Fibroblast of skin of back (primary cell): Measurements from ENCODE around the gene DLG2. TPM values are rescaled to one million over a fixed set of nuclear protein-coding genes. Genes with fewer than 3 reads are reported as not detected.
A peak's percentile ranks its signal among the peaks of the same experiment; 100 is the strongest.
"Not testable (repeated sequence)": the region's sequence is repeated elsewhere in the genome, so short reads cannot be mapped to it uniquely, and the experiment has no call there.

Source experiments
- DNase-seq: peaks from one replicate; pipeline ENCODE4 v3.0.0-alpha.2; 2013
- polyA plus RNA-seq, 2 experiments: library from polyadenylated mRNA; unstranded; fragments of 120-200 nt; gene quantifications; one replicate each; pipeline ENCODE4 v1.2.1, GENCODE V29; 2013; ENCODE audit not compliant: insufficient read length in 2 of 2

Gene DLG2
- 0.32 TPM for polyA plus RNA-seq (2013, experiment 1 of 2; ENCODE audit: insufficient read length)
- 0.63 TPM for polyA plus RNA-seq (2013, experiment 2 of 2; ENCODE audit: insufficient read length)

GRCh38 chr11:85627332-85627997, at the start of gene DLG2:
TSS of gene DLG2 (minus strand) at chr11:85627344.
- DNase-seq: peak; percentile 36

- no peak for DNase-seq
These were observed 46.2 kb upstream of the DLG2 start for GRCh38 chr11:85673393-85673792.

- DNase-seq: peak; percentile 31
These were observed 45.2 kb upstream of the DLG2 start for GRCh38 chr11:85672105-85672902.

- not testable (repeated sequence) for DNase-seq
These were observed 44.0 kb upstream of the DLG2 start for GRCh38 chr11:85670949-85671663.

GRCh38 chr11:85668157-85668556, 41.0 kb upstream of the DLG2 start:
- no peak for DNase-seq

- no peak for DNase-seq
These were observed 39.5 kb upstream of the DLG2 start for GRCh38 chr11:85666687-85667086.

GRCh38 chr11:85665733-85666132, 38.6 kb upstream of the DLG2 start:
- no peak for DNase-seq

- peak; percentile 95 for DNase-seq
These were observed 37.7 kb upstream of the DLG2 start, which contains the start of gene CREBZF for GRCh38 chr11:85664615-85665481. TSS of gene CREBZF (minus strand) at chr11:85665129. CDS start at chr11:85664875, 254 bp downstream.

GRCh38 chr11:85663753-85664614, 36.8 kb upstream of the DLG2 start:
- DNase-seq: peak; percentile 76

- no peak for DNase-seq
These were observed 36.1 kb upstream of the DLG2 start for GRCh38 chr11:85663080-85663752.

GRCh38 chr11:85661972-85662664, 35.0 kb upstream of the DLG2 start:
- DNase-seq: no peak

- no peak for DNase-seq
These were observed 31.0 kb upstream of the DLG2 start for GRCh38 chr11:85658180-85658579.

GRCh38 chr11:85656777-85657176, 29.6 kb upstream of the DLG2 start:
- no peak for DNase-seq

GRCh38 chr11:85654343-85654742, 27.2 kb upstream of the DLG2 start:
- not testable (repeated sequence) for DNase-seq

GRCh38 chr11:85652786-85653447, 25.8 kb upstream of the DLG2 start:
- DNase-seq: no peak

- DNase-seq: no peak
These were observed 24.0 kb upstream of the DLG2 start for GRCh38 chr11:85651118-85651517.

GRCh38 chr11:85647604-85648299, 20.6 kb upstream of the DLG2 start, which contains the start of gene TMEM126A:
TSS of gene TMEM126A (plus strand) at chr11:85647967. CDS start at chr11:85650256, 2,289 bp downstream.
- peak; percentile 83 for DNase-seq

- DNase-seq: no peak
These were observed 19.9 kb upstream of the DLG2 start for GRCh38 chr11:85647078-85647477.
